Choroid plexus epithelial cell (primary cell): ENCODE results near the gene UBXN6.
A peak's percentile ranks its signal among the peaks of the same experiment; 100 is the strongest.

ENCODE experiments used
- DNase-seq: peaks from one replicate; pipeline ENCODE4 v3.0.0-alpha.2; 2010; ENCODE audit warnings: low read depth
- H3K4me3 ChIP-seq: 2 replicates; pipeline ENCODE4 v1.5.1; 2011; ENCODE audit warnings: low read depth, mild to moderate bottlenecking, control low read depth, low read length, moderate library complexity
- CTCF ChIP-seq: conservative IDR thresholded peaks from 2 replicates; pipeline ENCODE4 v1.5.1; 2011; ENCODE audit warnings: low read depth, mild to moderate bottlenecking, control low read depth, inconsistent platforms, low read length, moderate library complexity

The UBXN6 gene

DNA sequence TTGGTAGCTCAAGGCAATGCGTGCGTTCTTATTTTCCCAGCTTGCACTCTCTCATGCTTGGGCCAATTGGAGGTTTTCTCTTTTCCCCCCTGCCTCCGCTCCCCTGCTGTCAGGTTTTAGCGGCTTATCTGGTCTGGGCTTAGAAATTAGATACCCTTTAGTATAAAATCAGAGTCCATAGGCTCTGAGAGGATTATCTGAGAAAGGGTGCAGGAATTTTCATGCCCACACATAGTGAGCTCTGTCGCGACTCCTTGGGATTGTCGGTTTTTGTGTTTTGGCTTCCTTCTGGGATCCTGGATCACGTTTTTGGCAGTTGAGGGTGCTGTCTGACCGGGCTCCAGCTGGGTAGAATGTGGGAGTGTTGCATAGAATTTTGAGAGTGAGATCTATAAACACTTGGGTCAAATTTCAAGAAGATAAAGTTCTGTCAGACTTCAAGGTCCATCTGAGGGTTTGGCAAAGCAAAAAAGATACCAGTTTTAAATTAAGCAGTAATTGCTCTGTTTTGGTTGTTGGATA lies 42.7 kb downstream of the UBXN6 start:
- peak overlapping the region; percentile 4 for H3K4me3 ChIP-seq
- DNase-seq, result peak; percentile 61
- peak; percentile 9 for TF ChIP-seq CTCF

- TF ChIP-seq CTCF, result no peak
- DNase-seq, result peak; percentile 69
- H3K4me3 ChIP-seq, result peak overlapping the region; percentile 4
Measured at GRCh38 chr19:4414144-4414799, 43.3 kb downstream of the UBXN6 start.

DNA sequence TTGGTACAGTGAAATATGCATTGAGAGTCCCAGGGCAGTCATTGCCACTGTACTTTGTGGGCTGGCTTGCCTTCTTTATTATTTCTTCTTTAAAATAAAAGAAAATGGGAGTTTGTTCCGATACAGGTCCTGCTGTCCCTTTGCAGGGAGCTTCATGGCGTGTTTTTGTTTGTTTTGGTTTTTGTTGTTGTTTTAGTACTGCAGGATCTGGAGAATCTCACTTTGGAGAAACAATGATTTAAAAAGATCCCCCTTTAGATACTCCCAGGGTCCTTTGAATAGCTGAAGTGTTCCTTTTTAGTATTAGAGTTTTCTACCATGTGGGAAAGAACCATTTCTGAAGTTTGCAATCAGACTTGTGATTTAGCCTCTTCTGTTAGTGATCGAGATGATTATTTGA lies 44.0 kb downstream of the UBXN6 start:
- DNase-seq, result no peak
- no peak for TF ChIP-seq CTCF
- H3K4me3 ChIP-seq, result no peak overlapping the region

DNA sequence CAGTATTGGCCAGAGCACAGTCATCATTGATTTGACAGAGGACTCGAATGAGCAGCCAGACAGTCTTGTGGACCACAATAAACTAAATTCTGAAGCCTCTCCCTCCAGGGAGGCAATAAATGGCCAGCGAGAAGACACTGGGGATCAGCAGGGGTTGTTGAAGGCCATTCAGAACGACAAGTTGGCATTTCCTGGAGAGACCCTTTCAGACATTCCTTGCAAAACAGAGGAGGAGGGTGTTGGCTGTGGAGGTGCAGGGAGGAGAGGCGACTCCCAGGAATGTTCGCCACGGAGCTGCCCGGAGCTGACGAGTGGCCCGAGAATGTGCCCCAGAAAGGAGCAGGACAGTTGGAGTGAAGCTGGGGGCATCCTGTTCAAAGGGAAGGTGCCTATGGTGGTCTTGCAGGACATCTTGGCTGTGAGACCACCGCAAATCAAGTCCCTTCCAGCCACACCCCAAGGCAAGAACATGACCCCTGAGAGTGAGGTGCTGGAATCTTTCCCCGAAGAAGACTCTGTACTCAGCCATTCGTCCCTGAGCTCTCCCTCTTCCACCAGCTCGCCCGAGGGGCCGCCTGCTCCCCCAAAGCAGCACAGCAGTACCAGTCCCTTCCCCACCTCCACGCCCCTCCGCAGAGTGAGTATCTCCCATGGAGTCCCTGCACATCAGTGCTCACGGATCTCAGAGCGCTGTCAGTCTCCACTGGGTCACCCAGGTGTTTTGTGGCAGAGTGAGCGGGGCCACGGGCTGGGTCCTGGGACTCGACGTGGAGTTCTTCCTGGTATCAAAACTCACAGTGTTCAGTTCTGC lies 48.3 kb downstream of the UBXN6 start:
- no peak for TF ChIP-seq CTCF
- no peak for DNase-seq
- no peak overlapping the region for H3K4me3 ChIP-seq

- no peak for TF ChIP-seq CTCF
- no peak overlapping the region for H3K4me3 ChIP-seq
- no peak for DNase-seq
Measured at GRCh38 chr19:4406626-4407025, 51.0 kb downstream of the UBXN6 start.

GRCh38 chr19:4405977-4406376 lies 51.6 kb downstream of the UBXN6 start:
- DNase-seq, result no peak
- TF ChIP-seq CTCF, result no peak
- H3K4me3 ChIP-seq, result no peak overlapping the region
